ENCODE data around the gene RACGAP1. TPM values are rescaled to one million over a fixed set of nuclear protein-coding genes. Genes with fewer than 3 reads are reported as not detected.

RACGAP1 gene, protein sequence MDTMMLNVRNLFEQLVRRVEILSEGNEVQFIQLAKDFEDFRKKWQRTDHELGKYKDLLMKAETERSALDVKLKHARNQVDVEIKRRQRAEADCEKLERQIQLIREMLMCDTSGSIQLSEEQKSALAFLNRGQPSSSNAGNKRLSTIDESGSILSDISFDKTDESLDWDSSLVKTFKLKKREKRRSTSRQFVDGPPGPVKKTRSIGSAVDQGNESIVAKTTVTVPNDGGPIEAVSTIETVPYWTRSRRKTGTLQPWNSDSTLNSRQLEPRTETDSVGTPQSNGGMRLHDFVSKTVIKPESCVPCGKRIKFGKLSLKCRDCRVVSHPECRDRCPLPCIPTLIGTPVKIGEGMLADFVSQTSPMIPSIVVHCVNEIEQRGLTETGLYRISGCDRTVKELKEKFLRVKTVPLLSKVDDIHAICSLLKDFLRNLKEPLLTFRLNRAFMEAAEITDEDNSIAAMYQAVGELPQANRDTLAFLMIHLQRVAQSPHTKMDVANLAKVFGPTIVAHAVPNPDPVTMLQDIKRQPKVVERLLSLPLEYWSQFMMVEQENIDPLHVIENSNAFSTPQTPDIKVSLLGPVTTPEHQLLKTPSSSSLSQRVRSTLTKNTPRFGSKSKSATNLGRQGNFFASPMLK
- 195 and 213 TPM in 2 replicates for total RNA-seq (2014; rRNA removed; shearing (Covaris generic); ENCODE audit: low replicate concordance)

GRCh38 chr12:50025187-50026059, at the start of gene RACGAP1:
TSS of gene RACGAP1 (minus strand) at chr12:50025494. CDS start at chr12:50016715, 8,779 bp downstream.
- in situ Hi-C loops (cut with HindIII; ENCODE audit: low pct_unique_long_range_greater_than_20kb, low sequenced_read_pairs) = no loop called here
- DNase-seq (ENCODE audit: low read depth) = peak; percentile 99

- DNase-seq (ENCODE audit: low read depth) = no peak
- in situ Hi-C loops (cut with HindIII; ENCODE audit: low pct_unique_long_range_greater_than_20kb, low sequenced_read_pairs) = loop anchor here (25.0 kb wide), 1 partner anchor 111 kb away; the partner anchor contains the start of genes AQP2, AQP5 and AQP6
Measured at GRCh38 chr12:50073712-50074111, 48.4 kb upstream of the RACGAP1 start.

DNA sequence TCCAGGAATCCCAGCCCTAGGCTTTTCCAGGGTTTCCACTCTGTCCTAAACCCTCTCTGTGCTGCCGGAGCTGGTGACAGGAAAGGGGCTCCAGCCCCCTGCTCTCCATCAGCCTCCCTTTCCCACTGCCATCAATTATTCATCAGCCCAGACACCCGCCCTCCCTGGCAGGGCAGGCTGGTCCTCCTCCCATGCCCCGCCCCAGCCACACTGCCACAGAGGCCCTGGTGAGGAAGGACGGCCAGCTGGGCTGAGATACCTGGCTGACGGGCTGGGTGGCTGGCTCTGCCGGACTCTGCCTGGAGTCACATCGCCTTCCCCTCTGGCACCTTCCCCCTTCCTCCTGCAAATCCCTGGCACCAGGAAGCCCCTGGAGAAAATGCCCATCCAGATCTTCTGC, 47.9 kb upstream of the RACGAP1 start:
- DNase-seq (ENCODE audit: low read depth) = no peak
- in situ Hi-C loops (cut with HindIII; ENCODE audit: low pct_unique_long_range_greater_than_20kb, low sequenced_read_pairs) = loop anchor here (25.0 kb wide), 1 partner anchor 111 kb away; the partner anchor contains the start of genes AQP2, AQP5 and AQP6

GRCh38 chr12:50072198-50072907, 47.1 kb upstream of the RACGAP1 start:
- no peak for DNase-seq (ENCODE audit: low read depth)
- in situ Hi-C loops (cut with HindIII; ENCODE audit: low pct_unique_long_range_greater_than_20kb, low sequenced_read_pairs) = loop anchor here (25.0 kb wide), 1 partner anchor 110 kb away; the partner anchor contains the start of genes AQP2, AQP5 and AQP6

DNA sequence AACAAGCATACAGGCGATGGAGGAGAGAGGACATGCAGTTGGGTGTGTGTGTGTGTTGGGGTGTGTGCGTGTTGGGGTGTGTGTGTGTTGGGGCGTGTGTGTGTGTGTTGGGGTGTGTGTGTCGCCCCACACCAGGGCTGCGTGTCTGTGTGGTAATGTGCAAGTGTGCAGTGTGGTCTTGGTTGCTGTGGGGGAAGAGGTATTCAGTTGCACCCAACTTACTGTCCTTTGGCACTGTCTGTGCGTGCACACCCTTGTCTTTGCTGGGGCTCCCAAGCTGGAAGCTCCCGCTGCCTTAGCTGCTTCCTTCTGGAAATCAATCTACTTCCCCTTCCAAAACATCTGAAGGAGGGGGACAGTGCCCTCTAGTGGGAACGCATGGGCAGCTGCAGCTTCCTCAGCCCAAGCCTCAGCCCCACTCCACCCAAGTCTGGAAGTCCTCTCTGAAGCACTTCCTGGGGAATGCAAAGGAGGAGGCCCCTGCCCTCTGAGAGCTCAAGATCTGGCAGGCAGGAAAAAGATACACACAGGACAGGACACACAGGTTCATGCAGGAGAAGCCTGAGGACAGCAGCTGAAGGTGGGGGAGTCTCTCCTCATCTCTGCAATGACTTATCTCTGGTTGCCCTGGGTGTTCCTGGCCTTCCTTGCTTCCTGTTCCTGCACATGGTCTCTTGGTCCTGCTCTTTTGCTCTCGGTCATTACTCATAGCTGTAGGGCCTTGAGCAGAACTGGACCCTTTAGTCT, 45.2 kb upstream of the RACGAP1 start:
- DNase-seq (ENCODE audit: low read depth) = peak; percentile 76
- in situ Hi-C loops (cut with HindIII; ENCODE audit: low pct_unique_long_range_greater_than_20kb, low sequenced_read_pairs) = loop anchor here (25.0 kb wide), 1 partner anchor 108 kb away; the partner anchor contains the start of genes AQP2, AQP5 and AQP6

DNA sequence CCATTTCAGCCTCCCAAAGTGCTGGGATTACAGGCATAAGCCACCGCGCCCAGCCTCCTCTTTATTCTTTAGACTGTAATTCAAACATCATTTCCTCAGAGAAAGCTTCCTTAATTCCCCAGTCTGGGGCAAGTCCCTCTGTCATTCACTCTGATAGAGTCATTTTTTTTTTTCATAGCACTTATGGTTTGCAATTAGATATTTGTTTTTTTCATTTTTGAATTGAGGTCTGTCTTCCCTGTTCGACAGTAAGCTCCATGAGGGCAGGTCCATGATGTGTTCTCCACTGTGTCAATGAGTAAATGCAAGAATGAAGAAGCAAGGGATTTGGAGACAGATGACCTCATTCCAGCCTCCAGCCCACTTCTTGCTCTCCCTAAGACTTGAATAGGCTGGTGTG, 44.2 kb upstream of the RACGAP1 start:
- in situ Hi-C loops (cut with HindIII; ENCODE audit: low pct_unique_long_range_greater_than_20kb, low sequenced_read_pairs) = loop anchor here (25.0 kb wide), 1 partner anchor 107 kb away; the partner anchor contains the start of genes AQP2, AQP5 and AQP6
- DNase-seq (ENCODE audit: low read depth) = no peak

- in situ Hi-C loops (cut with HindIII; ENCODE audit: low pct_unique_long_range_greater_than_20kb, low sequenced_read_pairs) = loop anchor here (25.0 kb wide), 1 partner anchor 107 kb away; the partner anchor contains the start of genes AQP2, AQP5 and AQP6
- DNase-seq (ENCODE audit: low read depth) = no peak
Measured at GRCh38 chr12:50069069-50069468, 43.8 kb upstream of the RACGAP1 start.

DNA sequence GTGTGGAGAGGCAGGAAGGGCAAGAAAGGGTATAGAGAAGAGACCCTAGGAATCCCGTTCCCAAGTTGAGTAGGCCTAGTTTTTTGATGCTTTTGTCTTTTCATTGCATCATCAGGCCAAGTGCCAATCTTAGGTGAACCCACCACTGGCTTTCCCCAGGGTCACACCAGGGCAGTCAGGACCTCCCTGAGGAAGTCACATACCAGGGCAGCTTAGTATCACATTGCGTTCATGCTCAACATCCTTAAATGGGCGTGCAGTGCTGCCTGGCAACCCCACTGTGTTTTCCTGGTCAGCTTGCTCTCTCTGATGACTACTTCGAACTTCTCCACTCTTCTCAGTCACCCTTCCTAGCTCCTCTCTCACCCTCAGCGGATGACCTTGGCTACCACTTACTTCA, 41.1 kb upstream of the RACGAP1 start:
- DNase-seq (ENCODE audit: low read depth) = peak; percentile 65
- in situ Hi-C loops (cut with HindIII; ENCODE audit: low pct_unique_long_range_greater_than_20kb, low sequenced_read_pairs) = loop anchor here (25.0 kb wide), 1 partner anchor 104 kb away; the partner anchor contains the start of genes AQP2, AQP5 and AQP6

DNA sequence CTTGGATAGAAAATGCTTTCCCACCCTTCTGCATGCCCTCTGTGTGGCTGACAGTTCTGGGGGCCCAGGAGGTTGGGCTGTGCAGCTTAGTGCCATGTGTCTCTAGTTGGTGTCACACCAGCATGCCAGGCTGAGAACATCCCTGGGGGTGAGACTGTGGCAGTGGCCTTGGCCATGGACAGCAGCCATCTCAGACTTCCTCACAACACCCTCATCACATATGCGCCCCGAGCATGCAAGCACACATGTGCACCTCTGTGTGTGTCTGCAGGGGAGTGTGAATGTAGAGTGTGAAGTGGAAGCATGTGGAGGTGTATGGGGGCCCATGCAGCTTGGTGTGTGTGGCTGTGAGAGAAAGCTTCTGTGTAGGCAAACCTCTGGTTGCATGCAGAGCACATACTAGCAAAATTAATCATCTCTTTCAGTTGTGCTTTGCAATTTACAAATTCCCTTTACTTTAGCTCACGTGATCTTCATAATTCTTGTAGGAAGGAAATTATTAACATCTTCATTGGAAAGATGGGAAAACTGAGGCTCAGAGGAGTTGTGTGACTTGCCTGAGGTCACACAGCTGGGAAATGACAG, 40.5 kb upstream of the RACGAP1 start:
- no peak for DNase-seq (ENCODE audit: low read depth)
- in situ Hi-C loops (cut with HindIII; ENCODE audit: low pct_unique_long_range_greater_than_20kb, low sequenced_read_pairs) = loop anchor here (25.0 kb wide), 1 partner anchor 104 kb away; the partner anchor contains the start of genes AQP2, AQP5 and AQP6

DNA sequence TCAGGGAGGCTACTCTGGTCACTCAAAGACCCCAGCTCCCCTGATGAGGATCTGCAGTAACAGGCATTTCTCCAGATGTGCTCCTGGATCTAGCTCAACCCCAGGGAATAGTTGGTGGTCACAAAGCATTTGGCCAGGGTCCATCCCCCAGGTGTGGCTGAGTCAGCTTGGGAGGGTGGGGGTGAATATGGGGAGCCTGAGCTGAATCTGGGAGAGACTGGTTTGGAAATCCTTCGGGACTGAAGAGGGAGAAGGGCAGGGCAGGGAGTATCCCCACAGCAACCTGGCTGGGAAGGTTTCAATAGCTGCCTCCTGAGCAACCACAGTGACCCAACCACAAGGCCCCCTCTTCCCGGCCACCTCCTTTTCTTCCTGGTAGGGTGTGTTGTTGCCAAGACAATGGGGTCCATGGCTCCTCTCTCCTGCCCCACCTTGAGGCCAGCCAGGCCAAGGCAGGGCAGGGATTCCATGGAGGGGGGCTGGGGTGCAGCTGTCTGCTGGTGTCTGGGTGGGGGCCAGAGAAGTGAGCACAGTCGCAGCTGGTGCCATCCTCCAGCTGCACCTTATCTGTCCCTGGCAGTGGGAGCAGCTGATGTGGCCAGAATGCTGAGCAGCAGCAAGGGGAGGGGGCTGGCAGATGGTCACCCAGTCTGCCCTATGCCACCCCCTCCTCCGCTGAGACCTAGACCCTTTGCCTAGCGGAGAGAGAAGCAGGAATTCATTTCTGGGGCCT, 37.6 kb upstream of the RACGAP1 start:
- in situ Hi-C loops (cut with HindIII; ENCODE audit: low pct_unique_long_range_greater_than_20kb, low sequenced_read_pairs) = loop anchor here (25.0 kb wide), 1 partner anchor 101 kb away; the partner anchor contains the start of genes AQP2, AQP5 and AQP6
- DNase-seq (ENCODE audit: low read depth) = no peak

- in situ Hi-C loops (cut with HindIII; ENCODE audit: low pct_unique_long_range_greater_than_20kb, low sequenced_read_pairs) = loop anchor here (25.0 kb wide), 1 partner anchor 100 kb away; the partner anchor contains the start of genes AQP2, AQP5 and AQP6
- no peak for DNase-seq (ENCODE audit: low read depth)
Measured at GRCh38 chr12:50061946-50062686, 36.8 kb upstream of the RACGAP1 start.

DNA sequence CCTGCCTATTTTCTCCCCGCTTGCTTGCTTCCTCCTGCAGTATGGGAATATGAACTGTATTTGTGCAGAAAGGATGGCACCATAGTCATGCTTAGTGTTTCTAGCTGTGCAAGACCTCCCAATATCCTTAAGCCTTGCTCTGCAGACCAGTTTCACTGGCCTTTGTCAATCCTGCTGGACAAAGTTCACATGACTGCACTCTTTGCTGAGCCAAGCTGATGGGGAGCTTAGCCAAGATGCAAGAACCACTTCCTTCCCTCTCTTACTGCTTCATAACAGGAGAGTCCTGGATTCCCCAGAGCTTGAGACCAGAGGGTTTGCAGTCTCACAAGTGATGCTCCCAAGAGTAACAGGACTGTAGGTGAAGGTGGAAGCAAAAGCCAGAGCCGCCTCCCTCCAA, 35.9 kb upstream of the RACGAP1 start:
- in situ Hi-C loops (cut with HindIII; ENCODE audit: low pct_unique_long_range_greater_than_20kb, low sequenced_read_pairs) = loop anchor here (25.0 kb wide), 1 partner anchor 99 kb away; the partner anchor contains the start of genes AQP2, AQP5 and AQP6

GRCh38 chr12:50060120-50060468, 34.8 kb upstream of the RACGAP1 start:
- no peak for DNase-seq (ENCODE audit: low read depth)
- in situ Hi-C loops (cut with HindIII; ENCODE audit: low pct_unique_long_range_greater_than_20kb, low sequenced_read_pairs) = loop anchor here (25.0 kb wide), 1 partner anchor 98 kb away; the partner anchor contains the start of genes AQP2, AQP5 and AQP6

More for the DNA sequence above, 35.9 kb upstream of the RACGAP1 start:
- no peak for DNase-seq (ENCODE audit: low read depth)

GRCh38 chr12:50059440-50060119, 34.3 kb upstream of the RACGAP1 start:
- DNase-seq (ENCODE audit: low read depth) = no peak
- in situ Hi-C loops (cut with HindIII; ENCODE audit: low pct_unique_long_range_greater_than_20kb, low sequenced_read_pairs) = loop anchor here (25.0 kb wide), 1 partner anchor 97 kb away; the partner anchor contains the start of genes AQP2, AQP5 and AQP6
